ENCODE measurements around the gene KCNAB1.

The KCNAB1 gene

DNA sequence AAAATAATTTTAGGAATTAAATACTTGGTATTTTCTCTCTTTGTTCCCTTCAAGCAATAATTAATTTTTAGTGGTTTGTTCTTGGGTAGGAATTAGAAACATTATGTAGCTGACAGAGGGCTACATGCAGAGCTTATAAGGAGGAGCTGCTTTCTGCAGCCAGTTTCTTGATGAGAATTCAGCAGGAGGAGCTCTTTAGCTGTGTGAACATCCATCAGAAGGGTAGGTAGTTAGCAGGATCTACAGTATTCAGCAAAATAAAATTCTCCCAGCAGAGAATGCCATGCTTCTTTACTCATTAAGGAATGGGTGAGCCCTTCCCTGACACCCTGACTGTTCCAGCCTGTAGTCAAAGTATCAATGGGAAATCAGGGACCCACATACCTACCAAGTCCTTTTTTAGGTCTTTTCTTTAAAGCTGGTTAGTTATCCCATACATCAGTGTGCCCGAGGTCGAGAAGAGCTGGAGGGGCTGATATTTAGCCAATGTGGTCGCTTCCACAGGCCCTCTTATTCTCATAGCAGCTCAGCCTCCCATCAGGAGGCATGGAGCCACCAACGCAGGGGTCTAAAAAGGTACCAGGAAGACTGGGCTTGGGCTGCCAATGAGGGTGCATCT lies 54.0 kb downstream of the KCNAB1 start:
- WGBS (ENCODE audit: insufficient coverage, insufficient read length): no CpG with 5 or more reads among the region's 4 CpGs
- H3K9me3 ChIP-seq (ENCODE audit: control insufficient read depth, insufficient read depth, low read length): no peaks in the 10 kb centered on the region
- no peaks in the 10 kb centered on the region for H3K36me3 ChIP-seq (ENCODE audit: control insufficient read depth, insufficient read depth, low read length)
- H3K4me1 ChIP-seq (ENCODE audit: control insufficient read depth, insufficient read depth, low read length): no peaks in the 10 kb centered on the region
- H3K4me3 ChIP-seq (ENCODE audit: low read length): no peak overlapping the region
- no peaks in the 10 kb centered on the region for H3K27me3 ChIP-seq (ENCODE audit: control insufficient read depth, insufficient read depth, low read length)
- H3K27ac ChIP-seq (ENCODE audit: low read length): no peak overlapping the region
- no peak for DNase-seq (ENCODE audit: low read depth, low spot score)

DNA sequence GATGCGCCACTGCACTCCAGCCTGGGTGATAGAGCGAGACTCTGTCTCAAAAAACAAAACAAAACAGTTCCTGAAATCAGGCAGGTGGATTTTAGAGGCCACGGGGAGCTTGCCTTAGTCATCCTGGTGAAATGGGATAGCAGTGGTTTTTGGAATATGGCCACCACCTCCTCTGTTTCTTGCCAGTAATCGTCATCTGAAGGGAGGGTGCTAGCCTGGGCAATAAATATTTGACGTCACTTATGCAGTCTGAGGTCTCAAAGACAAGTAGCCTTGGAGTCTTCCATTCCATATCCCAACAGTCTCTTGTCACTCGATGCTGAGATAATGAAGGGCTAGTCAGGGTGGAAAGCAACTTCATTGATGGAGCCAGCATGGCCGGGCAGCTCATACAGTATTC lies 55.2 kb downstream of the KCNAB1 start:
- Histone ChIP-seq H3K9me3 (ENCODE audit: control insufficient read depth, insufficient read depth, low read length) (no peaks in the 10 kb centered on the region), H3K27ac (ENCODE audit: low read length) (no peak overlapping the region), H3K27me3 (ENCODE audit: control insufficient read depth, insufficient read depth, low read length) (no peaks in the 10 kb centered on the region), H3K4me3 (ENCODE audit: low read length) (no peak overlapping the region), H3K36me3 (ENCODE audit: control insufficient read depth, insufficient read depth, low read length) (no peaks in the 10 kb centered on the region), H3K4me1 (ENCODE audit: control insufficient read depth, insufficient read depth, low read length) (no peaks in the 10 kb centered on the region)
- no peak for DNase-seq (ENCODE audit: low read depth, low spot score)
- no CpG with 5 or more reads among the region's 7 CpGs for WGBS (ENCODE audit: insufficient coverage, insufficient read length)

DNA sequence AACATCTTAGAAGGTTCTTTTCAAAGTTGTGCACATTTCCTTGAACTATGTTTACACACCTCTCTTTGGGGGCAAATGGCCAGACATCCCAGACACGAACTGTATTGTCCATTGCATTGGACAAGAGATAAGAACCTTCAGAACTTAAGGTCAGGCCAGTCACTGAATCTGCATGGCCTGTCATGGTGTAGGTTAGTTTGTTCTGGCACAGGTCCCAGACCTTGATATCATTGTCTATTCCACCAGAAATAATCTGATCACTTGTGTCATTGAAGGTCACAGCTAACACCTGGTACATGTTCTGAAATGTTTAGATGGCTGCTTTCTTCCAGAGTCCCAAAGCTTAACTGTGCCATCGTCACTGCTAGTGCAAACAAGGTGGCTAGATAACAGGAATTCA lies 55.7 kb downstream of the KCNAB1 start:
- Histone ChIP-seq H3K27me3 (ENCODE audit: control insufficient read depth, insufficient read depth, low read length) (no peaks in the 10 kb centered on the region), H3K36me3 (ENCODE audit: control insufficient read depth, insufficient read depth, low read length) (no peaks in the 10 kb centered on the region), H3K4me1 (ENCODE audit: control insufficient read depth, insufficient read depth, low read length) (no peaks in the 10 kb centered on the region), H3K4me3 (ENCODE audit: low read length) (no peak overlapping the region), H3K27ac (ENCODE audit: low read length) (no peak overlapping the region), H3K9me3 (ENCODE audit: control insufficient read depth, insufficient read depth, low read length) (no peaks in the 10 kb centered on the region)
- DNase-seq (ENCODE audit: low read depth, low spot score): no peak
- no CpG with 5 or more reads among the region's 2 CpGs for WGBS (ENCODE audit: insufficient coverage, insufficient read length)

DNA sequence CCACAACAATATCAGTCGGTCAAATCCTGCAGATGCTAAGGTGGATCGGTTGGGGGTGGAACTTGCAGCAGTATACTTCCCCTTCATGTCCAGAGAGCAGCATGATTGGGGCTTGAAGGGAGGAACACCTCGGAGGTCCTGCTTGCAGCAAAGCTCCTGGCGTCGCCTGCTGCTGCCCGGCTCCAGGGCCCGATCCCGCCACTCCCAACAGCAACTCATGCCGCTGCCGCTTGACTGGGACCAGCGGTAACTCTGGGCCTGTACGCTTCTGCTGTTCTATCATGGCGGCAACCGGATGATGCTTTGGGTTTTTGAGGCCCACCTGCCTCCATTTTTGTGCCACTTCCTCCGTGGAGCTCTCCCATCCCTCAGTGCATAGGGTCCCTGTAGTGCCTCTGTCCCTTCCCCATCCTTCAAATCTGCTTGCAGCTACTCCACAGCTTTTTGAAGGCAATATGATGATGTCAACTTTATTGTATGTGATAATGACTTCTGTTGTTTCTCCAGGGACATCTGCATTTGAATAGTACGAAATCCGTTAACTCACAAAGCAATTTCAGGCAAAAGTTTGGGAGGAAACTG lies 56.3 kb downstream of the KCNAB1 start:
- no CpG with 5 or more reads among the region's 17 CpGs for WGBS (ENCODE audit: insufficient coverage, insufficient read length)
- H3K36me3 ChIP-seq (ENCODE audit: control insufficient read depth, insufficient read depth, low read length): no peaks in the 10 kb centered on the region
- H3K27ac ChIP-seq (ENCODE audit: low read length): no peak overlapping the region
- no peak for DNase-seq (ENCODE audit: low read depth, low spot score)
- no peaks in the 10 kb centered on the region for H3K9me3 ChIP-seq (ENCODE audit: control insufficient read depth, insufficient read depth, low read length)
- no peaks in the 10 kb centered on the region for H3K4me1 ChIP-seq (ENCODE audit: control insufficient read depth, insufficient read depth, low read length)
- H3K4me3 ChIP-seq (ENCODE audit: low read length): no peak overlapping the region
- no peaks in the 10 kb centered on the region for H3K27me3 ChIP-seq (ENCODE audit: control insufficient read depth, insufficient read depth, low read length)

DNA sequence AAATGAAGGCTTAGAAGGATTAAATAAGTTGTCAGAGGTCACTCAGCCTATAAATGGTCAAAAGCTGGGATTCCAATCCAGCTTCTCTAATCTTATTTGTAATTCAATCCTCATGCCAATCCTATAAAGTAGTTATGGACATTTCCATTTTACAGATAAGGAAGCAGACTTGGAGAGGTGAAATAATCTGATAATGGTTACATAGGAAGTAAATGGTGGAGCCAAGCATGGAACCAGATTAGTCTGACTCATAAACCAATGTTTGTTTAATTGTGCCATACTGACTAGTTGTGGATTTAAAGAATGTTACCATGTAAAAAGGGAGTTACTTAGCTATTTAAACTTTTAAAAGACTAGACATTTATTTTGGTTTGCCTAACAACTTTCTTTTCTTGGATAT lies 59.7 kb downstream of the KCNAB1 start:
- Histone ChIP-seq H3K27me3 (ENCODE audit: control insufficient read depth, insufficient read depth, low read length) (no peaks in the 10 kb centered on the region), H3K4me3 (ENCODE audit: low read length) (no peak overlapping the region), H3K4me1 (ENCODE audit: control insufficient read depth, insufficient read depth, low read length) (no peaks in the 10 kb centered on the region), H3K27ac (ENCODE audit: low read length) (no peak overlapping the region), H3K9me3 (ENCODE audit: control insufficient read depth, insufficient read depth, low read length) (no peaks in the 10 kb centered on the region), H3K36me3 (ENCODE audit: control insufficient read depth, insufficient read depth, low read length) (no peaks in the 10 kb centered on the region)
- no peak for DNase-seq (ENCODE audit: low read depth, low spot score)

DNA sequence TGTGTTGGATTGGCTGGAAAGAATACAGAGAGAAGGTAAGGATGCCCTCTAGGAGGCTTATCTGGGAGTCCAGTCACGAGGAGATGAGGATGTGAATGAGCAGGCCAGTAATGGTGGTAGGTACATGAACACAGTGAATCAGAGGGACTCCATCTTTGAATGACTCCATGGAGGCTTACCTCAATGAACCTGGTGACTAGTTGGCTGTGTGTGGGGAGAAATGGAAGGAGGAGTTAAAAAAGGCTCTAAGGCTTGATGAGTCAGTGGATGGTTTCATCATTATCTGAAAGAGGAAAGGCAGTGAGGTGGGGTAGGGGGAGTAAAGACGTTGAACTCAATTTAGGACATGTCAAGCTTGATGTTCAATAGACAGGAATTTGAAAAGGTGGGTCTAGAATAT lies 61.1 kb downstream of the KCNAB1 start:
- Histone ChIP-seq H3K9me3 (ENCODE audit: control insufficient read depth, insufficient read depth, low read length) (no peaks in the 10 kb centered on the region), H3K4me1 (ENCODE audit: control insufficient read depth, insufficient read depth, low read length) (no peaks in the 10 kb centered on the region), H3K4me3 (ENCODE audit: low read length) (no peak overlapping the region), H3K36me3 (ENCODE audit: control insufficient read depth, insufficient read depth, low read length) (no peaks in the 10 kb centered on the region), H3K27ac (ENCODE audit: low read length) (no peak overlapping the region), H3K27me3 (ENCODE audit: control insufficient read depth, insufficient read depth, low read length) (no peaks in the 10 kb centered on the region)
- WGBS (ENCODE audit: insufficient coverage, insufficient read length): no CpG with 5 or more reads among the region's 2 CpGs
- DNase-seq (ENCODE audit: low read depth, low spot score): no peak

DNA sequence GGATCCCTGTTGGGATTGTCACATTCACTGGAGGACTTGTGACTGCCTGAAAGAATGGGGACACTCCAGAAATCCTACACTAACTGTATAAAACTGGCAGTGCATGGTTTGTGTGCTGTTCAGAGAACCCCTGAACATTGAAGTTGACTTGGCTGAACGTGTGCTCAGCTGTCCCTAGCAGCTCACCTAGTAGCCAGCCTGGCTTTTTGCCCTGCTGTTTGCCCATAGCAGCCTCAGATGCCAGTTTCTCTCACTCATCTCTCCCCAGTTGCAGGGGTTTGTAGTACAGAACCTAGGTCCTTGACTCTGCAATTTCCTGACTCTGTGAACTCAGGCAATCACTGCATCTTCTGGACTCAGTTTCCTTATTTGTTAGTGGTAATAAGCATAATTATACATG lies 63.0 kb downstream of the KCNAB1 start:
- no peak overlapping the region for H3K4me3 ChIP-seq (ENCODE audit: low read length)
- H3K36me3 ChIP-seq (ENCODE audit: control insufficient read depth, insufficient read depth, low read length): no peaks in the 10 kb centered on the region
- DNase-seq (ENCODE audit: low read depth, low spot score): no peak
- no peaks in the 10 kb centered on the region for H3K9me3 ChIP-seq (ENCODE audit: control insufficient read depth, insufficient read depth, low read length)
- no CpG with 5 or more reads among the region's 1 CpG for WGBS (ENCODE audit: insufficient coverage, insufficient read length)
- H3K4me1 ChIP-seq (ENCODE audit: control insufficient read depth, insufficient read depth, low read length): no peaks in the 10 kb centered on the region
- H3K27me3 ChIP-seq (ENCODE audit: control insufficient read depth, insufficient read depth, low read length): no peaks in the 10 kb centered on the region
- H3K27ac ChIP-seq (ENCODE audit: low read length): no peak overlapping the region

DNA sequence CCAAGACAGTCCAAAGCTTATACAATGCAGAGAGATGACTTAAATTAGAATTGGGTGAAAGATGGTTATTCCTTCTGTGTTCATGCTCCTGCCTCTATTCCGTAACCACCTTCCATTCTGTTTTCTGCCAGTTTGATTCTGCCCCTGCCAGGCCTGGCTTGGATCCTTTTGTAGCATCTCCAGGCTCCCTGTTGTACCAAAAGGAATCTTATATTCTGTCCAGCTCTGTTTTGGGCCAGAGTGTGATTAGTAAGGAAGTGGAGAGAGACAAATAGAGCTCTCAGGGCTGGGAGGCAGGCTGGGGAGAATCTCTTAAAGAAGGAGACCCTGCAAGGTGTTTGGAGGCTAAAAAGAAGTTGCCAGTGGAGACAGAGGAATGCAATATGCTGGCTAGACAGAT lies 63.8 kb downstream of the KCNAB1 start:
- H3K27ac ChIP-seq (ENCODE audit: low read length): no peak overlapping the region
- H3K4me1 ChIP-seq (ENCODE audit: control insufficient read depth, insufficient read depth, low read length): no peaks in the 10 kb centered on the region
- no CpG with 5 or more reads among the region's 1 CpG for WGBS (ENCODE audit: insufficient coverage, insufficient read length)
- no peaks in the 10 kb centered on the region for H3K27me3 ChIP-seq (ENCODE audit: control insufficient read depth, insufficient read depth, low read length)
- no peak overlapping the region for H3K4me3 ChIP-seq (ENCODE audit: low read length)
- H3K36me3 ChIP-seq (ENCODE audit: control insufficient read depth, insufficient read depth, low read length): no peaks in the 10 kb centered on the region
- no peak for DNase-seq (ENCODE audit: low read depth, low spot score)
- H3K9me3 ChIP-seq (ENCODE audit: control insufficient read depth, insufficient read depth, low read length): no peaks in the 10 kb centered on the region

DNA sequence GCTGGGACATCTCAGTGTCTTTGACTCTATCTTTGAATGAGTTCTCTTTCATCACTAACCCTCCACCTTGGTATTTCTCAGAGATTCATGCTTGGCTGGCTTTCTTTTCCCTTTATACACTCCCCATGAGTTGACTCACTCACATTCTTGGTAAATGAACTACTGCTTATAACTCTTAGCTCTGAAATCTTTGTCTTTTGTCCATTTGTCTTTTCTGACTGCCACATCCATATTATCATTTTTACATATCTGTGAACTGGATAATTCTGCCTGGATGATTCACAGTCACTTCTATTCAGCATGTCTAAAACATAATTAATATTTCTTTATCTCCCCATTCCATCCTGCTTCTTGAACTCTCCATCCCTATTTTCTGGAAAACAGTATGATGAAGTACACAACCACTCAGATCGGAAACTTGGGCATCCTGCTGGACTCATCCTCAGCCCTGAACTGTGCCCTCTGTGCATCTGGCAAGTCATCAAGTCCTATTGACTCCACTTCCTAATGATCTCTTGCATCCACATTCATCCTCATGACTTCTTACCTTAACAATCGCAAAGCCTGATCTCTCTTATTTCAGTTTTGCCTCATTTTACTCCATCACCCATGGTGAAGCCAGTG lies 66.9 kb downstream of the KCNAB1 start:
- Histone ChIP-seq H3K27ac (ENCODE audit: low read length) (no peak overlapping the region), H3K4me3 (ENCODE audit: low read length) (no peak overlapping the region), H3K36me3 (ENCODE audit: control insufficient read depth, insufficient read depth, low read length) (no peaks in the 10 kb centered on the region), H3K27me3 (ENCODE audit: control insufficient read depth, insufficient read depth, low read length) (no peaks in the 10 kb centered on the region), H3K4me1 (ENCODE audit: control insufficient read depth, insufficient read depth, low read length) (no peaks in the 10 kb centered on the region), H3K9me3 (ENCODE audit: control insufficient read depth, insufficient read depth, low read length) (no peaks in the 10 kb centered on the region)
- DNase-seq (ENCODE audit: low read depth, low spot score): no peak
- WGBS (ENCODE audit: insufficient coverage, insufficient read length): no CpG with 5 or more reads among the region's 2 CpGs

DNA sequence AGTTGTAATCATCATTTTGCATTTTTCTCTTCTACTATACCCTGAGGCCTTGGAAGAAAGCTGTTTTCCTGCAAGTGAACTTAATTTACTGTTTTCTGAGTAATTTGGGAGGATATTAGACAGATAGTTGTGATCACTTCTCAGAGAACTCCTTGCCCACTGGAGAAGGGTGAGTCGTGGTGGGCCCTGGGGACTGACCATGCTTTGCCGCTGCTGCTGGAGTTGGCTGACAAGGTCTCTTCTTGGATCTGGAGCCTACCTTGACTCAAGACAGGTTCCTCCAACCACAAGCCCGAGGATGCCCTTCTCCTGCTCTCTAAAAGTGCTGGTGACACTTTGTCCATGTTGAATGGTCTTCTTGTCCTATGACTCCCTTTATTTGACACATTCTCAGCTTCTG lies 68.4 kb downstream of the KCNAB1 start:
- H3K9me3 ChIP-seq (ENCODE audit: control insufficient read depth, insufficient read depth, low read length): no peaks in the 10 kb centered on the region
- WGBS (ENCODE audit: insufficient coverage, insufficient read length): no CpG with 5 or more reads among the region's 3 CpGs
- H3K4me3 ChIP-seq (ENCODE audit: low read length): no peak overlapping the region
- no peaks in the 10 kb centered on the region for H3K36me3 ChIP-seq (ENCODE audit: control insufficient read depth, insufficient read depth, low read length)
- no peak overlapping the region for H3K27ac ChIP-seq (ENCODE audit: low read length)
- no peak for DNase-seq (ENCODE audit: low read depth, low spot score)
- no peaks in the 10 kb centered on the region for H3K27me3 ChIP-seq (ENCODE audit: control insufficient read depth, insufficient read depth, low read length)
- H3K4me1 ChIP-seq (ENCODE audit: control insufficient read depth, insufficient read depth, low read length): no peaks in the 10 kb centered on the region

DNA sequence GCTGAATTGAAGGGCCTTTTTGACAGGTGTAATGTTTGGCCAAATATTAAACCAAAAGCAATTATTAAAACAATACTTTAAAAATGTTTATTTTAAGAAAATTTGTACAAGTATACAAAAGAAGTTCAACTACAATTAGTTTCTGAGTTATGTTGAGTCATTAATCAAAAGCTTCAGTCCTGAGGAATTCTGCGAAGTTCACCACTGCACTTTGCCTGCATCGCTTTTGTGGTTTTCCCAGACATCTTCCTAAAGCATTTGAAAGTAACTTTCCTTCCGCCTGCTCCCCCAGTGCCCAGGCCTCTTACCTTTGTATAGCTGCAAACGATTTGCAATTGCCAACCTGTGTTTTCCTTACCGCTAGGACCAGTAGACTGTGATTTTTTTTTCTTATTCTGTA lies 69.5 kb downstream of the KCNAB1 start:
- H3K27me3 ChIP-seq (ENCODE audit: control insufficient read depth, insufficient read depth, low read length): no peaks in the 10 kb centered on the region
- DNase-seq (ENCODE audit: low read depth, low spot score): no peak
- H3K9me3 ChIP-seq (ENCODE audit: control insufficient read depth, insufficient read depth, low read length): no peaks in the 10 kb centered on the region
- H3K4me3 ChIP-seq (ENCODE audit: low read length): no peak overlapping the region
- H3K36me3 ChIP-seq (ENCODE audit: control insufficient read depth, insufficient read depth, low read length): no peaks in the 10 kb centered on the region
- no peaks in the 10 kb centered on the region for H3K4me1 ChIP-seq (ENCODE audit: control insufficient read depth, insufficient read depth, low read length)
- no peak overlapping the region for H3K27ac ChIP-seq (ENCODE audit: low read length)
- WGBS (ENCODE audit: insufficient coverage, insufficient read length): no CpG with 5 or more reads among the region's 5 CpGs
